Astrocyte (in vitro differentiated cells and primary cell): ENCODE data around the gene POTEC. TPM values are rescaled to one million over a fixed set of nuclear protein-coding genes. Genes with fewer than 3 reads are reported as not detected.
"Not testable (repeated sequence)": the region's sequence is repeated elsewhere in the genome, so short reads cannot be mapped to it uniquely, and the experiment has no call there.

Source experiments
- DNase-seq: peaks from one replicate; pipeline ENCODE4 v3.0.0-alpha.2; 2010; ENCODE audit warnings: low read depth
- FAIRE-seq: peaks from 2 replicates; lab custom pipeline; 2011; peaks lifted over from hg19 to GRCh38; lab: Jason Lieb, UNC
- H2AFZ ChIP-seq: 2 replicates; pipeline ENCODE4 v1.6.0; 2012; ENCODE audit warnings: low read depth, low read length, inconsistent platforms
- H3K27ac ChIP-seq: 2 replicates; pipeline ENCODE4 v1.5.1; 2011; ENCODE audit warnings: low read depth, low read length, inconsistent platforms
- H3K27me3 ChIP-seq: 2 replicates; pipeline ENCODE4 v1.6.0; 2011; ENCODE audit warnings: low read length, inconsistent platforms; ENCODE audit not compliant: insufficient read depth
- H3K36me3 ChIP-seq: 2 replicates; pipeline ENCODE4 v1.5.1; 2011; ENCODE audit warnings: low read length, inconsistent platforms; ENCODE audit not compliant: insufficient read depth
- H3K4me1 ChIP-seq: 2 replicates; pipeline ENCODE4 v1.5.1; 2011; ENCODE audit warnings: low read length, inconsistent platforms; ENCODE audit not compliant: insufficient read depth
- H3K4me2 ChIP-seq: 2 replicates; pipeline ENCODE4 v1.6.0; 2012; ENCODE audit warnings: low read length, inconsistent platforms
- H3K4me3 ChIP-seq: 2 replicates; pipeline ENCODE4 v1.5.1; 2011; ENCODE audit warnings: low read depth, mild to moderate bottlenecking, low read length, inconsistent platforms; ENCODE audit not compliant: insufficient read depth
- H3K79me2 ChIP-seq: 2 replicates; pipeline ENCODE4 v1.6.0; 2012; ENCODE audit warnings: mild to moderate bottlenecking, low read length, inconsistent platforms; ENCODE audit not compliant: insufficient read depth
- H3K9ac ChIP-seq: 2 replicates; pipeline ENCODE4 v1.6.0; 2012; ENCODE audit warnings: mild to moderate bottlenecking, low read length, inconsistent platforms
- H3K9me3 ChIP-seq: 2 replicates; pipeline ENCODE4 v1.5.1; 2012; ENCODE audit warnings: low read depth, mild to moderate bottlenecking, low read length, inconsistent platforms; ENCODE audit not compliant: insufficient read depth
- H4K20me1 ChIP-seq: 2 replicates; pipeline ENCODE4 v1.6.0; 2012; ENCODE audit warnings: low read length, inconsistent platforms; ENCODE audit not compliant: insufficient read depth
- H3K27ac Mint-ChIP-seq: one replicate; pipeline ENCODE4 v1.8.0; 2021; ENCODE audit warnings: mild to moderate bottlenecking, mixed read lengths; ENCODE audit not compliant: unreplicated experiment
- H3K27me3 Mint-ChIP-seq: one replicate; pipeline ENCODE4 v1.8.0; 2021; ENCODE audit warnings: low read depth, mixed read lengths; ENCODE audit not compliant: unreplicated experiment
- H3K36me3 Mint-ChIP-seq: one replicate; pipeline ENCODE4 v1.8.0; 2021; ENCODE audit warnings: low read depth, mixed read lengths; ENCODE audit not compliant: unreplicated experiment
- H3K4me1 Mint-ChIP-seq: one replicate; pipeline ENCODE4 v1.8.0; 2021; ENCODE audit warnings: low read depth, mixed read lengths; ENCODE audit not compliant: unreplicated experiment
- H3K4me3 Mint-ChIP-seq: one replicate; pipeline ENCODE4 v1.8.0; 2021; ENCODE audit warnings: mild to moderate bottlenecking, moderate library complexity, mixed read lengths; ENCODE audit not compliant: unreplicated experiment
- H3K9me3 Mint-ChIP-seq: one replicate; pipeline ENCODE4 v1.8.0; 2021; ENCODE audit warnings: mild to moderate bottlenecking, mixed read lengths; ENCODE audit not compliant: unreplicated experiment
- total RNA-seq: library from RNA; stranded (reverse); gene quantifications from 2 replicates; pipeline ENCODE4 v1.2.1, GENCODE V29; 2021

The POTEC gene
- total RNA-seq, 1 donor from 2014 or later: not detected

DNA sequence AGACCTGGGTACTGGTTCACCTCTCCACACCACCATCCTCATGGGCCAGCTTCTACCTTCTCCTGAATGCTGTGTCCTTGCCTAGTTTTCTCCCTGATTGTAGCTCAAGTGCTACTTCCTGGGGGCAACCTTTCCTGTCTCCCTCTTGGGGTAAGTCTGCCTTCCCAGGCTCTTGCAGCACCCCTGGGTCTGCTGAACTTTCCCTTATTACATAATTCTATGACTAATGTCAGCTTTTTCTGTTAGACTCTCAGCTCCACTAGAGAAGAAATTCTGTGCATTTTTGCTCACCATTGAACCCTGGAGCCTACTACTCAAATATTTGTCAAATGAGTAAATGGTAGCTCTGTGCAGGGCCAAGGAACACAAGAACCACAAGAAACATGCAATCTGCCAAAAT, 73.4 kb downstream of the POTEC start:
- not testable (repeated sequence) for H3K27me3 Mint-ChIP-seq, H3K27me3 ChIP-seq, H3K36me3 ChIP-seq, H3K9me3 Mint-ChIP-seq, H3K4me1 ChIP-seq, H3K27ac ChIP-seq, DNase-seq, H3K4me2 ChIP-seq, H3K4me3 Mint-ChIP-seq, H3K4me3 ChIP-seq, H4K20me1 ChIP-seq, H3K9me3 ChIP-seq, H3K36me3 Mint-ChIP-seq, H2AFZ ChIP-seq, H3K9ac ChIP-seq, FAIRE-seq, H3K79me2 ChIP-seq
- peaks cover 11% of the 10 kb centered on the region for H3K4me1 Mint-ChIP-seq
- H3K27ac Mint-ChIP-seq: peak overlapping the region; percentile 59

DNA sequence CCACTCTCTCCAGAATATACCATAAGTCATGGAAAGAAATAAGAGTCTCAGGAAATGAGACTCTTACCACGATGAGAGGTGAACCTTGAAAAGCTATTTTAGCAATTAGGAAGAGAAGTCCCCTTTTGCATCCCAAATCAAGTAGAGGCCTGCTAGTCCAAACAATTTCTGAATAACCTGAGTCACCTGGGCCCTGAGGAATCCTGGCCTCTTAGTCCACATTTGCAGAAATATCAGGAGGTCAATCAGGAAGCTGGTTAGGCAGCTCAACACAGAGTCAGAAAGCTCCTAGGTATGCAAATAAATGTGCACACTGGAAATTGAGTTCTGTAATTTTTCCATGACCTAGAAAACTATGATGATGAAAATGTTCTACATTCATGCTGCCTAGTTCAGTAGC, 77.4 kb downstream of the POTEC start:
- H3K27ac ChIP-seq, DNase-seq, H3K4me1 ChIP-seq, H3K4me3 Mint-ChIP-seq, H3K9me3 ChIP-seq, H3K4me2 ChIP-seq, H2AFZ ChIP-seq, H3K79me2 ChIP-seq, H3K4me3 ChIP-seq, H3K9ac ChIP-seq, H3K4me1 Mint-ChIP-seq, FAIRE-seq, H3K36me3 ChIP-seq, H4K20me1 ChIP-seq, H3K9me3 Mint-ChIP-seq, H3K27ac Mint-ChIP-seq, H3K27me3 ChIP-seq, H3K27me3 Mint-ChIP-seq, H3K36me3 Mint-ChIP-seq: not testable (repeated sequence)

Other genes with a start within 250 kb of the POTEC start
- not detected in 2 replicates for gene ANKRD30B, start 204.6 kb upstream of the POTEC start, total RNA-seq